GM06990 (cell line): ENCODE data around the gene CD200R1L.

Experiments
- DNase-seq: peaks from one replicate; pipeline ENCODE4 v3.0.0-alpha.2; 2011; ENCODE audit not compliant: insufficient read length; ENCODE audit errors: extremely low read depth
- H3K27me3 ChIP-seq: replicated peaks from 2 replicates; pipeline ENCODE4 v1.6.0; 2011; ENCODE audit warnings: low read length; ENCODE audit not compliant: control insufficient read depth, insufficient read depth
- H3K36me3 ChIP-seq: 2 replicates; pipeline ENCODE4 v1.5.1; 2011; ENCODE audit warnings: low read length; ENCODE audit not compliant: control insufficient read depth, insufficient read depth
- H3K4me3 ChIP-seq: replicated peaks from 2 replicates; pipeline ENCODE4 v1.5.1; 2011; ENCODE audit warnings: low read depth, mild to moderate bottlenecking, control low read depth, low read length
- TF ChIP-seq, protein P1 (sequence below): IDR thresholded peaks from 2 replicates; pipeline ENCODE4 v1.5.1; 2011; ENCODE audit warnings: low read length, control low read depth, mild to moderate bottlenecking, inconsistent platforms; ENCODE audit not compliant: insufficient read depth, poor library complexity, severe bottlenecking

The CD200R1L gene

GRCh38 chr3:112846764-112847163 is at the start of gene CD200R1L:
CD200R1L (minus strand) TSS chr3:112846864; CDS start chr3:112829367, 17,497 bp downstream.
- TF ChIP-seq, protein P1, sequence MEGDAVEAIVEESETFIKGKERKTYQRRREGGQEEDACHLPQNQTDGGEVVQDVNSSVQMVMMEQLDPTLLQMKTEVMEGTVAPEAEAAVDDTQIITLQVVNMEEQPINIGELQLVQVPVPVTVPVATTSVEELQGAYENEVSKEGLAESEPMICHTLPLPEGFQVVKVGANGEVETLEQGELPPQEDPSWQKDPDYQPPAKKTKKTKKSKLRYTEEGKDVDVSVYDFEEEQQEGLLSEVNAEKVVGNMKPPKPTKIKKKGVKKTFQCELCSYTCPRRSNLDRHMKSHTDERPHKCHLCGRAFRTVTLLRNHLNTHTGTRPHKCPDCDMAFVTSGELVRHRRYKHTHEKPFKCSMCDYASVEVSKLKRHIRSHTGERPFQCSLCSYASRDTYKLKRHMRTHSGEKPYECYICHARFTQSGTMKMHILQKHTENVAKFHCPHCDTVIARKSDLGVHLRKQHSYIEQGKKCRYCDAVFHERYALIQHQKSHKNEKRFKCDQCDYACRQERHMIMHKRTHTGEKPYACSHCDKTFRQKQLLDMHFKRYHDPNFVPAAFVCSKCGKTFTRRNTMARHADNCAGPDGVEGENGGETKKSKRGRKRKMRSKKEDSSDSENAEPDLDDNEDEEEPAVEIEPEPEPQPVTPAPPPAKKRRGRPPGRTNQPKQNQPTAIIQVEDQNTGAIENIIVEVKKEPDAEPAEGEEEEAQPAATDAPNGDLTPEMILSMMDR: no peak
- Histone ChIP-seq H3K27me3 (no peaks in the 10 kb centered on the region), H3K4me3 (no peak within 1 kb of the TSS), H3K36me3 (no peaks in the 10 kb centered on the region)
- DNase-seq: no peak

- no peaks in the 10 kb centered on the region for H3K27me3 ChIP-seq
- no peak for DNase-seq
- H3K36me3 ChIP-seq: no peaks in the 10 kb centered on the region
- TF ChIP-seq, protein P1: no peak
- no peak overlapping the region for H3K4me3 ChIP-seq
These were observed 47.6 kb upstream of the CD200R1L start for GRCh38 chr3:112894258-112894657.

GRCh38 chr3:112889357-112889756 is 42.7 kb upstream of the CD200R1L start:
- H3K27me3 ChIP-seq: no peaks in the 10 kb centered on the region

GRCh38 chr3:112888381-112889085 is 41.9 kb upstream of the CD200R1L start:
- Histone ChIP-seq H3K36me3 (no peaks in the 10 kb centered on the region), H3K4me3 (no peak overlapping the region), H3K27me3 (no peaks in the 10 kb centered on the region)
- TF ChIP-seq, protein P1: no peak
- no peak for DNase-seq

More at GRCh38 chr3:112889357-112889756, 42.7 kb upstream of the CD200R1L start:
- TF ChIP-seq, protein P1: no peak
- no peak for DNase-seq
- Histone ChIP-seq H3K4me3 (no peak overlapping the region), H3K36me3 (no peaks in the 10 kb centered on the region)

GRCh38 chr3:112884678-112885290 is 38.1 kb upstream of the CD200R1L start:
- DNase-seq: no peak
- Histone ChIP-seq H3K4me3 (no peak overlapping the region), H3K36me3 (no peaks in the 10 kb centered on the region), H3K27me3 (no peaks in the 10 kb centered on the region)
- TF ChIP-seq, protein P1: no peak

GRCh38 chr3:112881891-112882290 is 35.2 kb upstream of the CD200R1L start:
- no peaks in the 10 kb centered on the region for H3K36me3 ChIP-seq
- H3K27me3 ChIP-seq: no peaks in the 10 kb centered on the region
- no peak for DNase-seq
- no peak overlapping the region; the same call in 1 of the 2 replicates for H3K4me3 ChIP-seq
- TF ChIP-seq, protein P1: no peak
